ENCODE measurements around the gene BBX. TPM values are rescaled to one million over a fixed set of nuclear protein-coding genes. Genes with fewer than 3 reads are reported as not detected.

Gene BBX
- total and polyA plus RNA-seq, 2 of the 13 experiments (the other 11 are each of a cell fraction or from before 2014, with no cell fraction given): 13.7 to 23.2 TPM

DNA sequence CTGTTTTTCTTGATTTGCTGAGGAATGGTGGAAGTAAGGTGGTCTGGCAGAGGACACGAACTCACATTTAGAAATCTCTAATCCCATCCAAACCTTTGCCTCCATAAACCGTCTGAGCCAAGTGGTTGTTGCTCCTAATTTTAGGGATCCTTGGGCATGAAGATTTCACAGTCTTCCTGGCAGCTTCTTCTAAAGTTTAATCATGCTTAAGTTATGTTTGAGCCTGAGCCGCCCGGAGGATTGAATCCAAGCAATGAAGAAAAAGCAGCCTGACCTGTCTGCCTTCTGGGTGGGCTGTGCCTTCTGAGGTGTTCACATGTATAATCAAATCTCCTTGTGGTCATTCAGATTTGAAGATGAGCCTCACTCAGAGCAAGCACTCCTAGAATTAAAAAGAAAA, 319.1 kb downstream of the BBX start:
- WGBS (ENCODE audit: low lambda C conversion rate): 56% methylated on average over 4 of the region's 4 CpGs
- FAIRE-seq: no peak

GRCh38 chr3:107842940-107843339, 320.2 kb downstream of the BBX start:
- H3K79me2 ChIP-seq (ENCODE audit: insufficient read depth, low read length): no peaks in the 10 kb centered on the region
- H3K4me1 ChIP-seq (ENCODE audit: insufficient read depth, low read length): peaks cover 22% of the 10 kb centered on the region
- no peak for DNase-seq (ENCODE audit: low spot score)
- intact Hi-C loops (cut with micrococcal nuclease; ENCODE audit: unreplicated experiment): loop anchor here (1.0 kb wide), 1 partner anchor 183 kb away; no protein-coding TSS in a partner anchor
- CTCF ChIA-PET (ENCODE audit: low intra/inter-chr PET ratio, low total read pairs): no interaction called here
- H3K4me3 ChIP-seq (replicated peaks in 1 of 3; ENCODE audit: insufficient read depth in 1 of 3, low read depth in 2 of 3, low read length in 3 of 3): no peak overlapping the region
- no peak overlapping the region for H3K27ac ChIP-seq (ENCODE audit: extremely low read length, insufficient read depth, low read length)
- no peaks in the 10 kb centered on the region; a peak in 1 of 5 replicates for H3K27me3 ChIP-seq (ENCODE audit: control insufficient read depth in 1 of 2, insufficient read depth in 2 of 2, low read length in 2 of 2)
- H3K9me3 ChIP-seq (ENCODE audit: low read length): no peaks in the 10 kb centered on the region
- no peak overlapping the region for H2AFZ ChIP-seq (ENCODE audit: low read length)
- TF ChIP-seq MTF2 (CRISPR knock-in tag; IDR thresholded peaks at IDR 0.05; ENCODE audit: borderline replicate concordance) (no peak), NCOR1 (IDR thresholded peaks at IDR 0.05; ENCODE audit: borderline replicate concordance, low read length) (no peak), BRD4 (CRISPR knock-in tag; IDR thresholded peaks at IDR 0.05) (no peak), SOX13 (IDR thresholded peaks at IDR 0.05) (no peak), SOX13 (CRISPR knock-in tag; conservative IDR thresholded peaks at IDR 0.05 in 1 of 2, IDR thresholded peaks at IDR 0.05 in 1 of 2) (no peak), CSRNP2 (CRISPR knock-in tag; conservative IDR thresholded peaks at IDR 0.05; ENCODE audit: low read depth) (no peak), SIN3B (IDR thresholded peaks at IDR 0.05; ENCODE audit: low read length) (no peak), ZNF746 (CRISPR knock-in tag; IDR thresholded peaks at IDR 0.05) (no peak), KDM3A (CRISPR knock-in tag; IDR thresholded peaks at IDR 0.05; ENCODE audit: low read depth) (no peak), ZMYM2 (CRISPR knock-in tag; IDR thresholded peaks at IDR 0.05) (no peak), ZNF230 (CRISPR knock-in tag; IDR thresholded peaks at IDR 0.05) (no peak)
- no peaks in the 10 kb centered on the region for H3K36me3 ChIP-seq (replicated peaks in 1 of 2; ENCODE audit: control insufficient read depth in 1 of 2, insufficient read depth in 2 of 2, low read length in 2 of 2)
- WGBS (ENCODE audit: low lambda C conversion rate): 60% methylated on average over 8 of the region's 8 CpGs
- no peak for ATAC-seq
- POLR2A ChIA-PET: no interaction called here
- BruUV-seq (replicated peaks): no TSS peak
- no peak overlapping the region for H3K4me2 ChIP-seq (ENCODE audit: low read depth, low read length)
- H3K9ac ChIP-seq (ENCODE audit: insufficient read depth, low read depth, low read length): no peak overlapping the region
- H4K20me1 ChIP-seq (ENCODE audit: insufficient read depth, low read length): no peaks in the 10 kb centered on the region
- in situ Hi-C loops (cut with HindIII; ENCODE audit: extremely low pct_ligation_motif_present, low pct_unique_long_range_greater_than_20kb): loop anchor here (10.0 to 25.0 kb wide), 3 partner anchors 88 to 606 kb away; no protein-coding TSS in a partner anchor
- no peak for FAIRE-seq

More for the DNA sequence above, 319.1 kb downstream of the BBX start:
- no peaks in the 10 kb centered on the region for H3K79me2 ChIP-seq (ENCODE audit: insufficient read depth, low read length)
- H3K9ac ChIP-seq (ENCODE audit: insufficient read depth, low read depth, low read length): no peak overlapping the region
- no peak for DNase-seq (ENCODE audit: low spot score)
- no peak for ATAC-seq
- H3K4me3 ChIP-seq (replicated peaks in 1 of 3; ENCODE audit: insufficient read depth in 1 of 3, low read depth in 2 of 3, low read length in 3 of 3): no peak overlapping the region
- H3K27ac ChIP-seq (ENCODE audit: extremely low read length, insufficient read depth, low read length): no peak overlapping the region
- no peaks in the 10 kb centered on the region for H4K20me1 ChIP-seq (ENCODE audit: insufficient read depth, low read length)
- BruUV-seq (replicated peaks): no TSS peak
- TF ChIP-seq ZNF24 (IDR thresholded peaks at IDR 0.05): no peak
- no peak for TF ChIP-seq TBL1XR1 (IDR thresholded peaks at IDR 0.05; ENCODE audit: borderline replicate concordance, low read length, partially characterized antibody)
- no peak for TF ChIP-seq BORCS8-MEF2B (CRISPR knock-in tag; IDR thresholded peaks at IDR 0.05)
- intact Hi-C loops (cut with micrococcal nuclease; ENCODE audit: unreplicated experiment): loop anchor here (1.0 kb wide), 1 partner anchor 182 kb away; no protein-coding TSS in a partner anchor
- H2AFZ ChIP-seq (ENCODE audit: low read length): no peak overlapping the region
- H3K27me3 ChIP-seq (ENCODE audit: control insufficient read depth in 1 of 2, insufficient read depth in 2 of 2, low read length in 2 of 2): no peaks in the 10 kb centered on the region
- no peak overlapping the region for H3K4me2 ChIP-seq (ENCODE audit: low read depth, low read length)
- ChIA-PET POLR2A (no interaction called here), CTCF (ENCODE audit: low intra/inter-chr PET ratio, low total read pairs) (no interaction called here)
- H3K9me3 ChIP-seq (ENCODE audit: low read length): no peaks in the 10 kb centered on the region
- peaks cover 22% of the 10 kb centered on the region for H3K4me1 ChIP-seq (ENCODE audit: insufficient read depth, low read length)
- in situ Hi-C loops (cut with HindIII; ENCODE audit: extremely low pct_ligation_motif_present, low pct_unique_long_range_greater_than_20kb): loop anchor here (10.0 to 25.0 kb wide), 3 partner anchors 87 to 605 kb away; no protein-coding TSS in a partner anchor
- H3K36me3 ChIP-seq (replicated peaks in 1 of 2; ENCODE audit: control insufficient read depth in 1 of 2, insufficient read depth in 2 of 2, low read length in 2 of 2): no peaks in the 10 kb centered on the region
